H1 (cell line): ENCODE data around the gene KANSL3. TPM values are rescaled to one million over a fixed set of nuclear protein-coding genes. Genes with fewer than 3 reads are reported as not detected.

Experiments used
- CTCF ChIA-PET: fragments of 300-600 bp; sonication (Branson Sonifier 250); formaldehyde crosslinking; loops from one replicate; lab custom pipeline; 2021; ENCODE audit not compliant: partially characterized antibody; lab: Charles Lee
- POLR2A ChIA-PET: fragments of 300-600 bp; sonication (Branson Sonifier 250); formaldehyde crosslinking; loops from one replicate; lab custom pipeline; 2021; ENCODE audit warnings: inconsistent platforms; ENCODE audit not compliant: partially characterized antibody; lab: Charles Lee
- DNase-seq, 2 experiments: peaks; one replicate each; pipeline versions ENCODE4 v3.0.0 to v3.0.0-alpha.2; 2010 to 2022; ENCODE audit warnings: low spot score in 2 of 2, low read depth in 1 of 2, mixed read lengths in 1 of 2
- FAIRE-seq: peaks from 2 replicates; lab custom pipeline; 2011; peaks lifted over from hg19 to GRCh38; lab: Jason Lieb, UNC
- H2AFZ ChIP-seq: 2 replicates; pipeline ENCODE4 v1.8.1; 2012; ENCODE audit warnings: low read length, inconsistent platforms
- H2AK5ac ChIP-seq: 2 replicates; pipeline ENCODE4 v1.6.1; 2013; ENCODE audit warnings: low read depth, low read length
- H2BK120ac ChIP-seq: replicated peaks from 2 replicates; pipeline ENCODE3; 2013; ENCODE audit warnings: low read depth, low read length, inconsistent platforms
- H2BK12ac ChIP-seq: 2 replicates; pipeline ENCODE4 v1.6.1; 2013; ENCODE audit warnings: low read depth, low read length
- H2BK15ac ChIP-seq: 2 replicates; pipeline ENCODE4 v1.6.1; 2013; ENCODE audit warnings: low read length
- H2BK20ac ChIP-seq: 2 replicates; pipeline ENCODE4 v1.6.1; 2013; ENCODE audit warnings: low read length
- H2BK5ac ChIP-seq: 2 replicates; pipeline ENCODE4 v1.6.1; 2013; ENCODE audit warnings: low read depth, low read length
- H3K14ac ChIP-seq: 2 replicates; pipeline ENCODE4 v1.6.1; 2013; ENCODE audit warnings: inconsistent platforms; ENCODE audit not compliant: insufficient read length
- H3K18ac ChIP-seq: 2 replicates; pipeline ENCODE4 v1.6.1; 2013; ENCODE audit warnings: low read length; ENCODE audit errors: extremely low read depth
- H3K23ac ChIP-seq: 2 replicates; pipeline ENCODE4 v1.6.1; 2013; ENCODE audit warnings: inconsistent platforms; ENCODE audit not compliant: insufficient read length
- H3K23me2 ChIP-seq: 2 replicates; pipeline ENCODE4 v1.6.1; 2013; ENCODE audit warnings: low read depth, low read length
- H3K27ac ChIP-seq: 2 replicates; pipeline ENCODE4 v1.6.1; 2011; ENCODE audit warnings: low read depth, low read length, inconsistent platforms
- H3K27me3 ChIP-seq, 4 experiments: replicated peaks in 1 of 4; 1 replicate in 1 of 4; 2 replicates in 3 of 4; pipeline versions ENCODE4 v1.6.1 to v1.8.1; 2011 to 2013; ENCODE audit warnings: low read length in 3 of 4, mild to moderate bottlenecking in 3 of 4, inconsistent platforms in 2 of 4, mixed read lengths in 2 of 4, moderate library complexity in 1 of 4; ENCODE audit not compliant: control insufficient read depth in 3 of 4, insufficient read depth in 3 of 4; ENCODE audit errors: extremely low read depth in 1 of 4
- H3K36me3 ChIP-seq, 4 experiments: 2 replicates each; pipeline versions ENCODE4 v1.6.1 to v1.8.1; 2011 to 2013; ENCODE audit warnings: mild to moderate bottlenecking in 4 of 4, low read length in 3 of 4, moderate library complexity in 2 of 4, control low read depth in 1 of 4, inconsistent platforms in 1 of 4; ENCODE audit not compliant: insufficient read depth in 4 of 4, control insufficient read depth in 2 of 4
- H3K4ac ChIP-seq: replicated peaks from 2 replicates; pipeline ENCODE3; 2013; ENCODE audit warnings: low read length, low read depth, mixed read lengths, inconsistent platforms; ENCODE audit not compliant: insufficient read length
- H3K4me1 ChIP-seq, 4 experiments: replicated peaks in 1 of 4; 1 replicate in 1 of 4; 2 replicates in 3 of 4; pipeline versions ENCODE4 v1.6.1 to v1.8.1; 2011 to 2013; ENCODE audit warnings: low read length in 3 of 4, inconsistent platforms in 2 of 4, mixed read lengths in 1 of 4; ENCODE audit not compliant: insufficient read depth in 4 of 4, control insufficient read depth in 3 of 4
- H3K4me2 ChIP-seq, 2 experiments: 2 replicates each; pipeline versions ENCODE4 v1.6.1 to v1.8.1; 2011 to 2013; ENCODE audit warnings: low read depth in 2 of 2, low read length in 2 of 2, control low read depth in 1 of 2, inconsistent platforms in 1 of 2, mild to moderate bottlenecking in 1 of 2; ENCODE audit not compliant: insufficient read depth in 1 of 2
- H3K4me3 ChIP-seq, 4 experiments: fragments of 200-600, 300-600 bp in 1 of 4; sonication (generic), shearing (Covaris generic), sonication (Bioruptor Twin) in 1 of 4; 2 replicates each; pipeline versions ENCODE4 v1.5.1 to v1.8.1; 2011 to 2016; ENCODE audit warnings: low read length in 4 of 4, low read depth in 3 of 4, control low read depth in 2 of 4, inconsistent platforms in 2 of 4, mild to moderate bottlenecking in 2 of 4, mixed read lengths in 1 of 4, moderate library complexity in 1 of 4; ENCODE audit not compliant: insufficient read depth in 2 of 4; ENCODE audit errors: extremely low read depth in 1 of 4
- H3K56ac ChIP-seq: replicated peaks from 2 replicates; pipeline ENCODE3; 2013; ENCODE audit warnings: low read depth, mild to moderate bottlenecking, mixed read lengths, low read length, inconsistent platforms; ENCODE audit not compliant: insufficient read length
- H3K79me1 ChIP-seq: 2 replicates; pipeline ENCODE4 v1.6.1; 2013; ENCODE audit warnings: low read depth, low read length, control low read depth
- H3K79me2 ChIP-seq, 2 experiments: 2 replicates each; pipeline versions ENCODE4 v1.6.1 to v1.8.1; 2012 to 2013; ENCODE audit warnings: low read length in 2 of 2, mild to moderate bottlenecking in 2 of 2, inconsistent platforms in 1 of 2; ENCODE audit not compliant: insufficient read depth in 2 of 2, control insufficient read depth in 1 of 2
- H3K9ac ChIP-seq, 4 experiments: replicated peaks in 1 of 4; 1 replicate in 1 of 4; 2 replicates in 3 of 4; pipeline versions ENCODE4 v1.6.1 to v1.8.1; 2011 to 2013; ENCODE audit warnings: low read depth in 3 of 4, low read length in 3 of 4, control low read depth in 2 of 4, mild to moderate bottlenecking in 2 of 4, moderate library complexity in 2 of 4, inconsistent platforms in 1 of 4; ENCODE audit errors: extremely low read depth in 1 of 4
- H3K9me3 ChIP-seq, 2 experiments: 2 replicates each; pipeline versions ENCODE4 v1.6.1 to v1.8.1; 2012 to 2013; ENCODE audit warnings: mild to moderate bottlenecking in 2 of 2, moderate library complexity in 2 of 2, control low read depth in 1 of 2, inconsistent platforms in 1 of 2, low read depth in 1 of 2, low read length in 1 of 2, mixed read lengths in 1 of 2; ENCODE audit not compliant: insufficient read depth in 2 of 2
- H4K20me1 ChIP-seq, 2 experiments: replicated peaks in 1 of 2; 2 replicates each; pipeline versions ENCODE3 to v1.8.1; 2011 to 2013; ENCODE audit warnings: inconsistent platforms in 2 of 2, low read length in 2 of 2, mild to moderate bottlenecking in 1 of 2; ENCODE audit not compliant: insufficient read depth in 2 of 2, control insufficient read depth in 1 of 2
- H4K5ac ChIP-seq: 2 replicates; pipeline ENCODE4 v1.6.1; 2013; ENCODE audit warnings: low read length, low read depth, mixed read lengths, inconsistent platforms; ENCODE audit not compliant: insufficient read length
- H4K8ac ChIP-seq: 2 replicates; pipeline ENCODE4 v1.8.0; 2013; ENCODE audit warnings: mild to moderate bottlenecking, moderate library complexity, low read length, inconsistent platforms; ENCODE audit not compliant: insufficient read depth; ENCODE audit errors: extremely low read depth
- H4K91ac ChIP-seq: replicated peaks from 2 replicates; pipeline ENCODE3; 2013; ENCODE audit warnings: low read length, mixed read lengths, inconsistent platforms; ENCODE audit not compliant: insufficient read length
- ASH2L ChIP-seq: fragments of 200-600, 300-600 bp; sonication (generic); IDR thresholded peaks from one replicate; pipeline ENCODE4 v1.7.1; 2017; ENCODE audit warnings: low read length
- ATF3 ChIP-seq: IDR thresholded peaks from 2 replicates; pipeline ENCODE4 v1.6.1; 2011; ENCODE audit warnings: low read depth, mild to moderate bottlenecking, low read length; ENCODE audit not compliant: insufficient read depth
- BACH1 ChIP-seq: IDR thresholded peaks from 2 replicates; pipeline ENCODE4 v1.6.1; 2012; ENCODE audit warnings: low read length, improper control_type of control experiment
- BRCA1 ChIP-seq: IDR thresholded peaks from 2 replicates; pipeline ENCODE4 v1.6.1; 2012; ENCODE audit warnings: low read depth, low read length, improper control_type of control experiment
- FOSL1 ChIP-seq: IDR thresholded peaks from 2 replicates; pipeline ENCODE4 v1.6.1; 2011; ENCODE audit warnings: mild to moderate bottlenecking, low read depth, low read length, moderate library complexity; ENCODE audit not compliant: insufficient read depth
- NRF1 ChIP-seq: IDR thresholded peaks from 2 replicates; pipeline ENCODE4 v1.6.1; 2011; ENCODE audit warnings: mild to moderate bottlenecking, low read depth, low read length, improper control_type of control experiment
- PHF8 ChIP-seq: fragments of 200-600 bp; sonication (generic); conservative IDR thresholded peaks from 2 replicates; pipeline ENCODE4 v1.7.1; 2012; ENCODE audit warnings: low read depth, mild to moderate bottlenecking, inconsistent platforms, low read length, moderate library complexity
- POU5F1 ChIP-seq: IDR thresholded peaks from 2 replicates; pipeline ENCODE4 v1.6.1; 2011; ENCODE audit warnings: low read depth, mild to moderate bottlenecking, low read length, moderate library complexity
- SIRT6 ChIP-seq: IDR thresholded peaks from one replicate; pipeline ENCODE4 v1.7.1; 2012; ENCODE audit warnings: low read length, inconsistent platforms
- TEAD4 ChIP-seq: IDR thresholded peaks from 2 replicates; pipeline ENCODE4 v1.6.1; 2012; ENCODE audit warnings: low read depth, low read length, inconsistent platforms, mixed read lengths
- ZNF274 ChIP-seq: IDR thresholded peaks from 2 replicates; pipeline ENCODE4 v1.7.0; 2012; ENCODE audit warnings: low read length, borderline replicate concordance; ENCODE audit errors: extremely low read depth
- WGBS, 2 experiments: shearing (Covaris generic) in 1 of 2; methylation state at CpG; one replicate each; pipeline versions ENCODE4 v1.1.6 to v1.1.7; 2013 to 2015; ENCODE audit warnings: low lambda C conversion rate in 2 of 2, mixed read lengths in 2 of 2, inconsistent platforms in 1 of 2, low coverage in 1 of 2, missing lambda C conversion rate in 1 of 2; ENCODE audit not compliant: insufficient replicate concordance in 2 of 2, insufficient coverage in 1 of 2, insufficient read length in 1 of 2; ENCODE audit errors: extremely low coverage in 1 of 2, missing lambda C conversion rate in 1 of 2; 5-methylcytosine and 5-hydroxymethylcytosine counted together
- polyA plus RNA-seq, 7 experiments: library from polyadenylated mRNA; depleted of rRNA in 3 of 7; stranded (reverse) in 5 of 7; unstranded in 2 of 7; fragments of >200 nt in 5 of 7; fragments of 200-250 nt in 2 of 7; gene quantifications; 1 replicate in 5 of 7; 2 replicates in 1 of 7; 4 replicates in 1 of 7; pipeline versions ENCODE4 v1.2.1 to v1.2.3, GENCODE V29; 2011 to 2013; ENCODE audit warnings: missing spikeins in 2 of 7, mixed read lengths in 2 of 7
- total RNA-seq: library from RNA; stranded (reverse); fragmentation: NEBNext Ultra II Directional; extraction: Animal tissue kit (Norgen Biotek cat#: 25700); gene quantifications from 2 replicates; pipeline ENCODE4 v1.2.1, GENCODE V29; 2021

Gene KANSL3
- total and polyA plus RNA-seq, 2 of the 8 experiments (the other 6 are each of a cell fraction or from before 2014, with no cell fraction given) = 19.8 to 31.4 TPM

DNA sequence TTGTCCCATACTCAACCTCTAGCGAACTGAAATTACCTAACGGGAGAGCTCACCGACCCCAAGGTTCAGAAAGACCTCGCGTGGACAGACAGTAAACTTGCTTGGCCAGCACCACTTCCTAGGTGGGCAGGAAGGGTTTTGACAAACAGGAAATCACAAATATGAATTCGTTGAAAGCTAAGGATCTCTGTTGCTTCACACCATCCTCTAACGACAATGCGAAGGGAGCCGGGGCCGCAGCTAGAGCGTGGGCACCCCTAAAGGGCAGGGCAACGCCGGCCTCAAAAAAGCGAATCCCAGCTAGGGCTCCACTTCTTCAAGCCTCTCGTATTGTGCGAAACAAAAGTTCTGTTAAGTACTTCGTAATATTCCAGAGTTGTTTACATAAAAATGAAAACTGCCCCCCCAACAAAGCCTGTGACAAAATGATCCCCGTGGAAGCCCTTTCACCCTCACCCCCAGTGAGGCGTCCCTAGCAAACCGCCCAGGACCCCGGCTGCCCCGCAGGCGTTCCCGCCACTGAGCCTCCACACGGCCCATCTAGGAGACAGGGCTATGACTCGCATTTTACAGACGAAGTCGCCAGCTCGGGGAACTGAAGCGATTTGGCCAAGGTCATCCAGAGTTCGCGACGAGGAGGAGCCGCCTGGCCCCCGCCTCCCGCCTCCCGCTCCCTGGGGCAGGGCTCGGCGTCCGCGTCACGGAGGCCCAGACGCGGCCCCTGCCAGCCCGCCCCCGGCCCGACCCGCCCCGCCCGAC is 548 bp downstream of the KANSL3 start:
- Histone ChIP-seq H3K79me1 (peaks cover 4% of the 10 kb centered on the region), H3K4me1 (peaks cover 0 to 2% (median 0%) of the 10 kb centered on the region in 4 experiments; a peak in 2 of 7 replicates), H2BK5ac (no peak overlapping the region), H3K23me2 (peaks cover 8% of the 10 kb centered on the region; the same call in 1 of the 2 replicates), H3K4me2 (peak overlapping the region; percentile 78 to 86), H2BK120ac (no peak overlapping the region), H3K4me3 (peak overlapping the region; percentile 65 to 98 (median 86)), H3K36me3 (peaks cover 0 to 16% (median 0%) of the 10 kb centered on the region in 4 experiments; a peak in 2 of 8 replicates), H4K5ac (peak overlapping the region; percentile 26), H2AK5ac (no peak overlapping the region), H3K79me2 (peaks cover 0 to 28% of the 10 kb centered on the region in 2 experiments; a peak in 2 of 4 replicates), H3K23ac (no peak overlapping the region), H2BK15ac (no peak overlapping the region), H3K18ac (no peak overlapping the region), H3K27ac (no peak overlapping the region), H2BK12ac (no peak overlapping the region), H3K4ac (no peak overlapping the region), H3K27me3 (no peaks in the 10 kb centered on the region), H4K91ac (no peak overlapping the region), H3K9me3 (no peaks in the 10 kb centered on the region), H2BK20ac (no peak overlapping the region), H3K9ac (peak overlapping the region; percentile 41 to 62 (median 52)), H3K14ac (no peak overlapping the region), H2AFZ (0 out of 2 replicates have a peak overlapping the region, but pooled peaks have one; percentile 3), H4K8ac (peak overlapping the region; percentile 86), H4K20me1 (peaks cover 0 to 3% of the 10 kb centered on the region in 2 experiments), H3K56ac (peak overlapping the region; percentile 33)
- FAIRE-seq (no peak), DNase-seq (peak; percentile 10 to 79)
- POLR2A ChIA-PET = interaction anchor here (0.6 to 2.0 kb wide), 8 partner anchors 10 to 44 kb away, joined by 3 to 10 read pairs (median 6); no protein-coding TSS in a partner anchor
- CTCF ChIA-PET = interaction anchor here (0.6 to 1.8 kb wide), 5 partner anchors 44 to 1236 kb away, joined by 3 to 5 read pairs (median 3); no protein-coding TSS in a partner anchor
- WGBS, 2 experiments = 10% methylated on average over 30 of the region's 50 CpGs; no CpG with 5 or more reads in 1 of the 2 experiments
- TF ChIP-seq ZNF274 (no peak), SIRT6 (no peak), NRF1 (no peak), BRCA1 (no peak), FOSL1 (no peak), PHF8 (no peak), BACH1 (0 out of 2 replicates have a peak, but pooled peaks have one; percentile 23), ATF3 (no peak), ASH2L (peak; percentile 32), POU5F1 (no peak), TEAD4 (no peak)
